ENCODE data around the gene ZNF518A. TPM values are rescaled to one million over a fixed set of nuclear protein-coding genes. Genes with fewer than 3 reads are reported as not detected.
A peak's percentile ranks its signal among the peaks of the same experiment; 100 is the strongest.

Gene ZNF518A
- total and polyA plus RNA-seq, 2 experiments from 2014 or later: 6.8 to 8.9 TPM

DNA sequence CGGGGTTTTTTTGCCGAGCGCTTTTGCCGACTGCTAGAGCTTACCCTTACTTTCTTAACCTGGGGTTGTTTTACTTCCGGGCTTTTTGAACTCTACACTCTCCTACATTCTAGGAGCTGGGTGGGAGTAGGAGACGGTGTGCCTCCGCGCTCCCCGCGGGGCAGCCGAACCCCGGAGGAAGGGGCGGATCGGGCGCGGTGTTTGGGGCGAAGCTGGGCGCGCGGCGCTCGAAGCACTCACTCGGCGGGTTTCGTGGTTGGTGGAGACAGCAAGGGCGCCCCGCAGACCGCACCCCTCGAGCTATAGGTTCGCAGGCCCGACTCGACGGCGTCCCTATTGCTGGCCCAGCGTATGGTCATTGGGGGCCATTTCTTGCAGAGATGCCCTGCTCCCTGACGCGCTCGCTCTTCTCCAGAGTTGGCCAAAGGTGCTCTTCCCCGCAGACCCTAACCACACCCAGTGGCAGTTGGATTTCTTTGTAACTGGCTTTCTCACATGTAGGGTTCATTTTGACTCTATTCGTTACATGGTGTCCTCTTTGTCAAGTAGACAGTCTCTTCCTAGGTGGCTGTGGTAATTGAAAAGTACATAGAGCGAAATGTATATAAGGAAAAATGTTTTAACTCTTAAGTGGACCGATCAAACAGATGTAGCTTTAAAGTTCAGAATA, 364 bp downstream of the ZNF518A start:
- H4K20me1 ChIP-seq (ENCODE audit: insufficient read depth): no peaks in the 10 kb centered on the region
- H3K27me3 ChIP-seq (replicated peaks; ENCODE audit: insufficient read depth): 0 out of 2 replicates have a peak, but pooled peaks cover 3% of the 10 kb centered on the region
- TF ChIP-seq EZH2phosphoT487 (IDR thresholded peaks at IDR 0.05; ENCODE audit: insufficient read depth, low read depth) (no peak), EZH2 (IDR thresholded peaks at IDR 0.05; ENCODE audit: insufficient read depth, poor library complexity, severe bottlenecking) (no peak)
- H3K4me3 ChIP-seq: peak overlapping the region; percentile 95
- peak overlapping the region; percentile 93 for H3K27ac ChIP-seq
- H3K9me2 ChIP-seq (ENCODE audit: insufficient read depth): no peaks in the 10 kb centered on the region
- peak overlapping the region; percentile 100 for H2AFZ ChIP-seq
- peak overlapping the region; percentile 89 for H3K9ac ChIP-seq
- WGBS, 2 experiments (ENCODE audit: low coverage in 1 of 2, low lambda C conversion rate in 2 of 2, missing lambda C conversion rate in 2 of 2): 2 to 3% methylated on average over 39 to 42 of the region's 42 CpGs
- H3K36me3 ChIP-seq (ENCODE audit: low read depth): peaks cover 5% of the 10 kb centered on the region
- peaks cover 18% of the 10 kb centered on the region for H3K79me2 ChIP-seq (ENCODE audit: insufficient read depth)
- H3K4me1 ChIP-seq (ENCODE audit: insufficient read depth): peaks cover 12% of the 10 kb centered on the region
- no peaks in the 10 kb centered on the region; the same call in 1 of the 2 replicates for H3F3A ChIP-seq (ENCODE audit: insufficient read depth)
- H3K4me2 ChIP-seq (ENCODE audit: unreplicated experiment): peak overlapping the region; percentile 86
- peak; percentile 83 for DNase-seq
- no peaks in the 10 kb centered on the region for H3K9me3 ChIP-seq (ENCODE audit: low read depth)
- in situ Hi-C loops (cut with MboI): no loop called here

GRCh38 chr10:96131621-96132020, 1.5 kb downstream of the ZNF518A start:
- no peak overlapping the region for H3K9ac ChIP-seq
- H3K79me2 ChIP-seq (ENCODE audit: insufficient read depth): peaks cover 18% of the 10 kb centered on the region
- H4K20me1 ChIP-seq (ENCODE audit: insufficient read depth): no peaks in the 10 kb centered on the region
- no peak for DNase-seq
- H3K9me3 ChIP-seq (ENCODE audit: low read depth): no peaks in the 10 kb centered on the region
- H3K9me2 ChIP-seq (ENCODE audit: insufficient read depth): no peaks in the 10 kb centered on the region
- peaks cover 5% of the 10 kb centered on the region for H3K36me3 ChIP-seq (ENCODE audit: low read depth)
- in situ Hi-C loops (cut with MboI): no loop called here
- WGBS, 2 experiments (ENCODE audit: low coverage in 1 of 2, low lambda C conversion rate in 2 of 2, missing lambda C conversion rate in 2 of 2): 82 to 87% methylated on average over 3 of the region's 3 CpGs
- H3K4me1 ChIP-seq (ENCODE audit: insufficient read depth): peaks cover 12% of the 10 kb centered on the region
- H3K4me3 ChIP-seq: peak overlapping the region; percentile 95; the same call in 1 of the 2 replicates
- no peak overlapping the region for H2AFZ ChIP-seq
- 0 out of 2 replicates have a peak, but pooled peaks cover 3% of the 10 kb centered on the region for H3K27me3 ChIP-seq (replicated peaks; ENCODE audit: insufficient read depth)
- H3K27ac ChIP-seq: no peak overlapping the region
- TF ChIP-seq EZH2phosphoT487 (IDR thresholded peaks at IDR 0.05; ENCODE audit: insufficient read depth, low read depth) (no peak), EZH2 (IDR thresholded peaks at IDR 0.05; ENCODE audit: insufficient read depth, poor library complexity, severe bottlenecking) (no peak)
- H3F3A ChIP-seq (ENCODE audit: insufficient read depth): no peaks in the 10 kb centered on the region; the same call in 1 of the 2 replicates
- peak overlapping the region; percentile 86 for H3K4me2 ChIP-seq (ENCODE audit: unreplicated experiment)

DNA sequence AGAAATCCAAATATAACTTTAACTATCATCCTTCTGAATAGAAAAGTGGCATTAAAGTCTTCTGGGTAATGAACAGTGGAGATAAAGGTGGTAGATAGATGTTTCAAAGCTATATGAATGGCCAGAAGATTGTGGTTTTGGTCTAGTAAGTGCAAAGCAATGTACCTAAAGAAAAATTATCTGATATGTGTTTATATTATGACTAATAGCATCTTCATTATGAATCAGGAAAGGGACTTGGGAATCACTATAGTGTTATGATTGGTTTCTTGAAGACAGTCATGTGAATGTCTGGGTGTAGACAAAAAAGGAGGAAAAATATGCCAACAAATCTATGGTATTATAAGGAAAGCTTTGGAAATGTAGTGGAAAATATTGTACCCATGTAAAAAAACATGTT, 3.0 kb downstream of the ZNF518A start:
- no peak overlapping the region for H3K4me2 ChIP-seq (ENCODE audit: unreplicated experiment)
- H3K36me3 ChIP-seq (ENCODE audit: low read depth): peaks cover 8% of the 10 kb centered on the region
- DNase-seq: peak; percentile 34
- peaks cover 18% of the 10 kb centered on the region for H3K79me2 ChIP-seq (ENCODE audit: insufficient read depth)
- no peaks in the 10 kb centered on the region; the same call in 1 of the 2 replicates for H3F3A ChIP-seq (ENCODE audit: insufficient read depth)
- H2AFZ ChIP-seq: no peak overlapping the region
- no peaks in the 10 kb centered on the region for H4K20me1 ChIP-seq (ENCODE audit: insufficient read depth)
- H3K4me1 ChIP-seq (ENCODE audit: insufficient read depth): peaks cover 12% of the 10 kb centered on the region
- H3K9me2 ChIP-seq (ENCODE audit: insufficient read depth): no peaks in the 10 kb centered on the region
- no peaks in the 10 kb centered on the region for H3K9me3 ChIP-seq (ENCODE audit: low read depth)
- in situ Hi-C loops (cut with MboI): no loop called here
- H3K9ac ChIP-seq: no peak overlapping the region
- TF ChIP-seq EZH2 (IDR thresholded peaks at IDR 0.05; ENCODE audit: insufficient read depth, poor library complexity, severe bottlenecking) (no peak), EZH2phosphoT487 (IDR thresholded peaks at IDR 0.05; ENCODE audit: insufficient read depth, low read depth) (no peak)
- H3K27me3 ChIP-seq (replicated peaks; ENCODE audit: insufficient read depth): no peaks in the 10 kb centered on the region
- H3K27ac ChIP-seq: no peak overlapping the region
- no peak overlapping the region for H3K4me3 ChIP-seq

DNA sequence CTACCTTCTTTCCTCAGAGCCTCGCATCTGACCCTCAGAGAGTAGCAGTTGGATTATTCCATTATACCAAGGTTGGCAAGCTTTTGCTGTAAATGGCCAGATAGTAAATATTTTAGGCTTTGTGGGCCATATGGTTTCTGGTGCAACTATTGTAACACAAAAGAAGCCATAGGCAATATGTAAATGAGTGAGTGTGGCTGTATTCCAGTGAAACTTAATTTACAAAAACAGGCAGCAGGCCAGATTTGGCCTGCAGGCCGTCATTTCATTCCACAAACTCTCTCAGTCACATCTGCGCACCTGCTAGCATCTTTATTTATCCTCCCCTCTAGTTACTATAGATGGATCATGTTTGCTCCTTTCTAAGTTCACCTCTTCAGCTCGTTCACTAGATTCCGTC, 6.7 kb downstream of the ZNF518A start:
- H3F3A ChIP-seq (ENCODE audit: insufficient read depth): no peaks in the 10 kb centered on the region; the same call in 1 of the 2 replicates
- no peaks in the 10 kb centered on the region for H3K9me3 ChIP-seq (ENCODE audit: low read depth)
- in situ Hi-C loops (cut with MboI): no loop called here
- H3K36me3 ChIP-seq (ENCODE audit: low read depth): peaks cover 12% of the 10 kb centered on the region
- TF ChIP-seq EZH2phosphoT487 (IDR thresholded peaks at IDR 0.05; ENCODE audit: insufficient read depth, low read depth): no peak
- TF ChIP-seq EZH2 (IDR thresholded peaks at IDR 0.05; ENCODE audit: insufficient read depth, poor library complexity, severe bottlenecking): no peak
- H3K9me2 ChIP-seq (ENCODE audit: insufficient read depth): no peaks in the 10 kb centered on the region
- peaks cover 8% of the 10 kb centered on the region for H3K79me2 ChIP-seq (ENCODE audit: insufficient read depth)
- H2AFZ ChIP-seq: no peak overlapping the region
- H3K4me2 ChIP-seq (ENCODE audit: unreplicated experiment): no peak overlapping the region
- WGBS, 2 experiments (ENCODE audit: low coverage in 1 of 2, low lambda C conversion rate in 2 of 2, missing lambda C conversion rate in 2 of 2): 89 to 93% methylated on average over 5 of the region's 5 CpGs
- no peak overlapping the region for H3K4me3 ChIP-seq
- H3K9ac ChIP-seq: no peak overlapping the region
- peaks cover 6% of the 10 kb centered on the region; the same call in 1 of the 2 replicates for H3K4me1 ChIP-seq (ENCODE audit: insufficient read depth)
- no peak overlapping the region for H3K27ac ChIP-seq
- H4K20me1 ChIP-seq (ENCODE audit: insufficient read depth): no peaks in the 10 kb centered on the region
- DNase-seq: no peak
- H3K27me3 ChIP-seq (replicated peaks; ENCODE audit: insufficient read depth): no peaks in the 10 kb centered on the region

Measured in GM23248 (cell line).